Measurements from ENCODE around the gene SULT2A1.
"Not testable (repeated sequence)": the region's sequence is repeated elsewhere in the genome, so short reads cannot be mapped to it uniquely, and the experiment has no call there.

SULT2A1 gene

DNA sequence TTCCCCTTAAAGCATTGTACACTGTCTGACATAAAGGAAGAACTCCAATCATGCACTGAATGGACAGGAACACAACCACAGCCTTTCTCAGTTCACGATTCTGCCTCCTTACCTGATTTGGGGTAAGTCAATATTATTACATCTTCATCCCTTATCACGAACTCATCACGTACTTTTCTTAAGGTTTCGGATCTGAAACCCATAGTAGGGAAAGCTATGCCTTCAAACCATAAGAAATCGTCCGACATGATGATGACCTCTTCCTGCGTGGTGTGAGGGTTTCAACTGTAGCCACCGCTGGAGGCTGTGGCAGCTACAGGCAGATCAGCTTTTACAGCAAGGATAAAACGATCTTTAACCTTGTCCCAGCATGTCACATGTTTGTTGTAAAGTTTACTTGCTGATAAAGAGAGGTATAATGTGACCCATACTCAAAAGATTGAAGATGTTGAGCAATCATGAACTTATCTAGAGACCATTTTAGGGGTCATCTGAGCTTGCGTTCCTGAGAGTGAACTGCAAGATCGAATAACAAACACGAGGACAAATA lies at the start of gene SULT2A1:
SULT2A1 (minus strand) TSS at position 306 of the 550 bp plus-strand sequence; CDS start at position 248, 58 bp downstream.
- in situ Hi-C loops (cut with MboI; ENCODE audit: low sequenced_read_pairs): no loop called here

DNA sequence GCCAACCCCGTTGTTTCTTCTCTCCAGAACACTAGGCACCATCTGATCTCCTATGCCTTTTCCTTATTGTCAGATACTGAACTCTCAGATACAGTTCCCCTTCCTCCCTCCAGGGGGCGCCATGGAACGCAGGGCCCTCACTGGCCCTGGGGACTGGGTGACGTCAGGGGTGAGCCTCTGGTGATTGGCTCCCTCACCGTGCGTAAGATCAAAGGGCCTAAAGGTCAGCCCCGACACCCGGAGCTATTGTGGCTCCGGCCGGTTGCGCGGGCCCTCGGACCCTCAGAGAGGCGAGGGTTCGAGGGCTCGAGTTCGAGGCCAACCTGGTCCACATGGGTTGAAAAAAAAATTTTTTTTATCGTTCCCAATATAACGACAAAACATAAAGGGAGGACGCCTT lies 42.5 kb upstream of the SULT2A1 start:
- in situ Hi-C loops (cut with MboI; ENCODE audit: low sequenced_read_pairs): not testable (repeated sequence)

DNA sequence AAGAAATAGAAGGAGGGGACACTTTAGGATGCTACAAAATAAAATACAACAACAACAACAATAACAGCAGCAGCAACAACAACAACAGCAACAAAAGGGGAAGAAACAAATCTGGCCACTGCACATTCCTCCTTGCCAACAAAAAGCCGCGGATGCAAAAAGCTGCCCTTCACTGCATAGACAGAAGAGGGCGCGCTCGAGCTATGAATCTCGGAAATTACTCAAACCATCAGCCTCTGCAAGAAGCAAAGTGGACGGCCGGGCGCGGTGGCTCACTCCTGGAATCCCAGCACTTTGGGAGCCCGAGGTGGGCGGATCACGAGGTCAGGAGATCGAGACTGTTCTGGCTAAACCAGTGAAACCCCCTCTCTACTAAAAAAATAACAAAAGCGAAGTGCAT lies 34.0 kb upstream of the SULT2A1 start:
- in situ Hi-C loops (cut with MboI; ENCODE audit: low sequenced_read_pairs): not testable (repeated sequence)

DNA sequence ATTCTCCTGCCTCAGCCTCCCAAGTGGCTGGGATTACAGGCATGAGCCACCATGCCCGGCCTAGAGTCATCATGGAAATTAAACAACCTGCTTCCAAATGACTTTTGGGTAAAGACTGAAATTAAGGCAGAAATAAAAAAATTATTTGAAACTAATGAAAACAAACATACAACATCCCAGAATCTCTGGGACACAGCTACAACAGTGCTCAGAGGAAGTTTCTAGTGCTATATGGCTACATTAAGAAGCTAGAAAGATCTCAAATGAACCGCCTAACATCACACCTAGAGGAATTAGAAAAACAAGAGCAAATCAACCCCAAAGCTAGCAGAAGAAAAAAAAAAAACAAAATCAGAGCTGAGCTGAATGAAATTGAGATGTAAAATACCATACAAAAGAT lies 24.1 kb upstream of the SULT2A1 start:
- in situ Hi-C loops (cut with MboI; ENCODE audit: low sequenced_read_pairs): not testable (repeated sequence)

GRCh38 chr19:47909350-47909749 lies 23.2 kb upstream of the SULT2A1 start:
- in situ Hi-C loops (cut with MboI; ENCODE audit: low sequenced_read_pairs): not testable (repeated sequence)

GRCh38 chr19:47901370-47901769 lies 15.3 kb upstream of the SULT2A1 start:
- in situ Hi-C loops (cut with MboI; ENCODE audit: low sequenced_read_pairs): no loop called here

- in situ Hi-C loops (cut with MboI; ENCODE audit: low sequenced_read_pairs): no loop called here
These were observed 13.2 kb upstream of the SULT2A1 start for GRCh38 chr19:47899335-47899734.

GRCh38 chr19:47897861-47898260 lies 11.7 kb upstream of the SULT2A1 start:
- in situ Hi-C loops (cut with MboI; ENCODE audit: low sequenced_read_pairs): no loop called here

- in situ Hi-C loops (cut with MboI; ENCODE audit: low sequenced_read_pairs): no loop called here
These were observed 10.7 kb upstream of the SULT2A1 start for GRCh38 chr19:47896773-47897172.

DNA sequence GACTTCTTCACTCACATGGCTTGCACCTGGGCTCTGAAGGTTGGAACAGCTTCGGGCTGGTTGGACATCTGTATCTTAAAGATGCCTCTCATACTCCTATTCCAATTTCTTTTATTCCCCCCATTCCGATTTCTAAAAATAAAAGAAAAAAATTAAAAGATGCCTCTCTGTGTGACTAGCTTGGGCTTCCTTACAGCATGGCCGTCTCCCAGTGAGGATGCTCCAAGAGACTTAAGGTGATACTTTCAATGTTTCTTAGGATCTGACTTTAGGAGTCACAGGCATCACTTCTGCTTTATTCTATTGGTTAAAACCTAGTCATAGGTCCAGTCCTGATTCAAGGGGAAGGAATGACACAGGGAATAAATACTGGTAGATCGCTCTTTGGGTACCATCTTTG lies 9.9 kb upstream of the SULT2A1 start:
- in situ Hi-C loops (cut with MboI; ENCODE audit: low sequenced_read_pairs): no loop called here

DNA sequence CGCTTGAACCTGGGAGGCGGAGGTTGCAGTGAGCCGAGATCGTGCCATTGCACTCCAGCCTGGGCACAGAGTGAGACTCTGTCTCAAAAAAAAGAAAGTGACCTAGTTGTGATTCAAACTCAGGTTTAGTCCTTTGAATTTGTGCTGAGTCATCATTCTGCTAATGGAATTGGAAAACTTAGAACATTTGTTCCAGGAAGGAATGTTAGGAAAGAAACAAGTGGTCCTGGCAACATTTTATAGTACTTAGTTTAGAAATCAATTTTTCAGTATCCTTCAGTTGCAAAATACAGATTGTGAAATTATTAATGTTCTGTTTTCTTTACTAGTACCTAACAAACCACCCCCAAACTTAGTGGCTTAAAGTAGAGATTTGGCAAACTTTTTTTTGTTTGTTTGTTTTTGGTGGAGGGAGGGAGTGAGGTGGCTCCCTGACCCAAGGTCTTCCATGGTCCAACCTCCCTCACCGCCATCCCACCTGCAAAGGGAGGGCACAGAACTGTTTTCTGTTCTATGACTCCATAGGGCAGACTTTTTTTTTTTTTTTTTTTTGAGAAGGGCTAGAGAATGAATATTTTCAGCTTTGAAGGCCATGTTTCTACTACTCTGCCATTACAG lies 9.2 kb upstream of the SULT2A1 start:
- in situ Hi-C loops (cut with MboI; ENCODE audit: low sequenced_read_pairs): no loop called here

- in situ Hi-C loops (cut with MboI; ENCODE audit: low sequenced_read_pairs): no loop called here
These were observed 6.0 kb upstream of the SULT2A1 start for GRCh38 chr19:47891923-47892666.

DNA sequence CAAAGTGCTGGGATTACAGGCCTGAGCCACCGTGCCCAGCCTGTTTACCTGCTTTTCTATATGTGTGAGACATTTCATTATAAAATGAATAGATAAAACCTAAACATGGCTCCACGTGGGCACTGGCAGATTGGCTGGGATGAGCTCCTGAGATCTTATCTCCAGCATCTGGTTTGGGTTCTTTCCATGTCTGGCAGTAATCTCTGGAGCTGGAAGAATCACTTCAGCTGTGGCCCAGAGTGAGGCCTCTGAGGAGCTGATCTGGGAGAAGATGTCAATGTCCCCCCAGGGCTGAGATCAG lies 5.5 kb upstream of the SULT2A1 start:
- in situ Hi-C loops (cut with MboI; ENCODE audit: low sequenced_read_pairs): no loop called here

DNA sequence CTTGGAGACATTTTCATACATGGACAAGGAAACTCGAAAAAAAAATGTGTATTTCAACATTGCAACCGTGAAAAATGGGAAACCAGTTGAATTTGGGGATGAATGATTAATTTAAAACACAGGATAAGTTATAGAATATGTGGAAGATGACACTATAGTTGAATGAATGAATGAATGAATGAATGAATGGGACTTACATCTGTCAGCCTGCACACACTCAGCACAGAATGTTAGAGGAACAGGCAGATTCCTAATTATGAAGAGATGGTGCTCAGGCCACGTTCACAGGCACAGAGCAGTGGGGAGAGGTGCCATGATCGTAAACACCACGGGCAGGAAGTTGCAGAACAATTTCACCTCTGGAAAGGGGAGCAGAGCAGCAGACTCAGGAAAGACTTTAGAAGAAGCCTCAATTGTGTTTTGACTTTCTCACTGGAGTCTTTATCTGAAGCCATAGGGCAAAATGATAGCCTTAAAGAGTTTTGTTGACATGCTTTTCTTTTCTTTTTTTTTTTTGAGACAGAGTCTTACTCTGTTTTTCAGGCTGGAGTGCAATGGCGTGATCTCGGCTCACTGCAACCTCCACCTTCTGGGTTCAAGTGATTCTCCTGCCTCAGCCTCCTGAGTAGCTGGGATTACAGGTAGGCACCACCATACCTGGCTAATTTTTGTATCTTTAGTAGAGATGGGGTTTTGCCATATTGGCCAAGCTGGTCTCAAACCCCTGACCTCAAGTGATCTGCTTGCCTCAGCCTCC lies 4.9 kb upstream of the SULT2A1 start:
- in situ Hi-C loops (cut with MboI; ENCODE audit: low sequenced_read_pairs): no loop called here

DNA sequence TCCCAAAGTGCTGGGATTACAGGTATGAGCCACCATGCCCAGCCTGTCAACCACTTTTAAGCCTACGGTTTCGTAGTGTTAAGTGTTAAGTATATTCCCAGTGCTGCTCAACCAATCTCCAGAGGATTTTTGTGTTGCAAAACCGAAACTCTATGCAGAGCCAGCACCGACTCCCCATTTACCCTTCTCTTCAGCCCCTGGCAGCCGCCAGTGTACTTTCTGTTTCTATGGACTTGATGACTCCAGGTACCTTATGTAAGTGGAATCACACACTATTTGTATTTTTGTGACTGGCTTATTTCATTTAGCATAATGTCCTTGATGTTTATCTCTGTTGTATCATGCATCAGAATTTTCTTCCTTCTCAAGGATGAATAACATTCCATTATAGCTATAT lies 1.1 kb downstream of the SULT2A1 start:
- in situ Hi-C loops (cut with MboI; ENCODE audit: low sequenced_read_pairs): no loop called here

DNA sequence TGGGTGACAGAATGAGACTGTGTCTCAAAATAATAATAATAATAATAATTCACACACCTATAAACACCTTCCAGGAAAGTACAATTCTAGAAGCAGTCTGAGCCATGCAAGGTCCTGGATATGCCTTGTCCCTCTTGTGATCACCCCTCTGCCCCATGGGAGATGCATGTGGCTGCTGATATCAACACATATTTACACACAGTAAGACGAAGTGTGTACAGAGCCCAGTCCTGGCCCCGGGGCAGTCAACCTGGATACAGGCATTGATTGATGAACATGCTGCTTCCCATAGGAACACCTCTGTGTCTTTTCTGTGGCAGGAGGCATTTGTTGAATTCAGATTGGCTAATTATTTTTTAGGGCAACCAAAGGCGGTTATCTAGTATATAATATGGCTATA lies 3.2 kb downstream of the SULT2A1 start:
- in situ Hi-C loops (cut with MboI; ENCODE audit: low sequenced_read_pairs): no loop called here

DNA sequence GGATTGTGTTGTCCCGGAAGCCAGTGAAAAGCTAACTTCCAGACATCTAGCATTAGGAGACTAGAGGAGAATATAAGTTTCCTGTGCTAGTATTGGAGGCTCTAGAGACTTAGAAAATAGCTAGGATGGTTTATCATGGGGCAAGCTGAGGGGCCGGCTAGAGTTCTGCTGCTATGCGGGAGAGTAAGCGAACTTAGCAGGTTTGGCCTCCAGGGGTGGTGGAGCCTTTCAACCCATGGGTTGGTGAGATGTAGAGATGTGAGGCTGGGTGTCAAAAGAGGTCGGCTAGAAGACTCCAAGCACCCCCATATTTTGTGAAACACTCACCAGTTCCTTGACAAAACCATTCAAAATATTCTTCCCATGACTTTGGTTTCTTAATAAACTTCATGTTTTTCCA lies 4.4 kb downstream of the SULT2A1 start:
- in situ Hi-C loops (cut with MboI; ENCODE audit: low sequenced_read_pairs): no loop called here

DNA sequence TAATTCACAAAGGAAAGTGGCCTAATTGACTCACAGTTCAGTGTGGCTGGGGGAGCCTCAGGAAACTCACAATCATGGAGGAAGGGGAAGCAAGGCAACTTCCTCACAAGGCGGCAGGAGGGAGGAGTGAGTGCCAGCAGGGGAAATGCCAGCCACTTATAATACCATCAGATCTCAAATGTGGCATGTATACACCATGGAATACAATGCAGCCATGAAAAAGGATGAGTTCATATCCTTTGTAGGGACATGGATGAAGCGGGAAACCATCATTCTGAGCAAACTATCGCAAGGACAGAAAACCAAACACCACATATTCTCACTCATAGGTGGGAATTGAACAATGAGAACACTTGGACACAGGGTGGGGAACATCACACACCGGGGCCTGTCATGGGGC lies 6.7 kb downstream of the SULT2A1 start:
- in situ Hi-C loops (cut with MboI; ENCODE audit: low sequenced_read_pairs): not testable (repeated sequence)

DNA sequence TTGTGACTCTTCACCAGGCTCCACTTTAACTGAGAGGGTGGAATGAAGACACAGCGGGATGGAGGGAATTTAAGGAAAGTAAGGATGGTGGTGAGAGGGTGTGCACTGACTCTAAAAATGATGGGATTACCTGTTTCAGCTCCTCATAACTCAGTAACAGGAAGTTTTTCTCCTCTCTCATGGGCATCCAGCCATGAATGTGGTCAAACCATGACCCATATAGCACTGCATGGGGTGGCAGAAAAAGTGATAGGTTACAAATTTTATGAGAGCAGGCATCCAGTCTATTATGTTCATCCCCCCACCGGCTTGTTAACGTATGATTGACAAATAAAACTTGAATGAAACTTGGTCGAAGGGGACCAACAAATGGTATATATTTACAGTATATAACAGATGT lies 7.2 kb downstream of the SULT2A1 start:
- in situ Hi-C loops (cut with MboI; ENCODE audit: low sequenced_read_pairs): no loop called here

DNA sequence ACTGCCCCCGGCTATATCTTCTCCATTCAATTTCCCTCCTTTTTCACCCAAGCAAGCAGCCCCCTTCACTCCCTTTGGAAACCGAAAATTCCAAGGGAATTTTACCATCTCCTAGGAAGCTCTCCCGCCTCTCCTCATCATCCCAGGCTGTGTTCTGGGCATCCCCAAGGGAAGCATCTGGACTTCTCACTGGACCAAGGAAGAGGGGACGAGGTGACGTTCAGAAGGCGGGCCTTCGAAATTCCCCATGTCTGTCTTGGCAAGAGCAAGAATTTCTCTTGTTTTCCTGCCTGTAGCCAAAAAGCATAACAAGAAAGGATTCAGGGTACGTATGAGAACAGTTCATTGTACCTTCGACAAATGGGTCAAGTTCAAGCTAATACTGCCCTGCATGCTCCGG lies 20.9 kb downstream of the SULT2A1 start:
- in situ Hi-C loops (cut with MboI; ENCODE audit: low sequenced_read_pairs): no loop called here

DNA sequence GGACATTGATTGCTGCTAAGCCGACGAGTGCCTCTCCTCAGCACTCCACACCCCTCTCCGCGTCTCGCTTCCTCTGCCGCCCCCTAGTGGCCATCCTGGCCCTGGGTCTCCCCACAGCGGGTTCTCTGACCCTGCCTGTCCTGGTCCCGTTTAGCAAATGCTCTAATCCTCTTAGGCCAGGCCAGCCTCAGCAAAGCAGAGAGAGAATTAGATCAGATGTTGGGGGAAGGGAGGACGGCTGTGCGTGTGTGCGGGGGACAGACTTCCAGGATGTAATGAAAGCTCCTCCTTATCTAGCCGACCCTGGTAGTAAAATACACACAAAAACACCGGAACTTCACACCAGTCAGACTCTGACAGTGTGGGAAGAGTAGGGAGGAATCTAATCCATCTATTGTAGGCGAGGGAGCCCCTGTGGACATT lies 22.6 kb downstream of the SULT2A1 start:
- in situ Hi-C loops (cut with MboI; ENCODE audit: low sequenced_read_pairs): no loop called here

DNA sequence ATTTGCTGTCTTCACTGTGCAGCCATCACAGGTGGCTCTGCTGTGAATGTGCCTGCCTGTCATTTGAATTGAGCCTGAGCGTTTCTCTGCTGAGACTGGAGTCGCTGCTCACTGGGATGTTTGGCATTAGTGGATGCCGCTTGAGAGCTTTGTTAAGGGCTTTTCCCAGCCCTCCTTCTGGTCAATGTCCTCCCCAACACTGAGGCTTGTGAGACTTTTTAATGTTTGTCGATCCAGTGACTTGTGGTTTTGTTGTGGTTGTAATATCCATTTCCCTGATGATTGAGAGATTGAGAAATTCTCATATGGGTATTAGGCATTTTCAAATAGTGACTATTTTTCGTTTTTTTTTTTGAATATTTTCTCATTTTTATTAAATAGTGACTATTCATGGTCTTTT lies 24.5 kb downstream of the SULT2A1 start:
- in situ Hi-C loops (cut with MboI; ENCODE audit: low sequenced_read_pairs): no loop called here

Data from hTERT RPE-1 (cell line).